GM18511 (cell line): Measurements from ENCODE around the gene NHLRC2.
A peak's percentile ranks its signal among the peaks of the same experiment; 100 is the strongest.

Experiments
- ATAC-seq: cut with Tn5 transposase; IDR thresholded peaks from one replicate; pipeline ENCODE4 v1.9.1; 2021; ENCODE audit warnings: mild to moderate bottlenecking, moderate library complexity; ENCODE audit not compliant: unreplicated experiment

The NHLRC2 gene

DNA sequence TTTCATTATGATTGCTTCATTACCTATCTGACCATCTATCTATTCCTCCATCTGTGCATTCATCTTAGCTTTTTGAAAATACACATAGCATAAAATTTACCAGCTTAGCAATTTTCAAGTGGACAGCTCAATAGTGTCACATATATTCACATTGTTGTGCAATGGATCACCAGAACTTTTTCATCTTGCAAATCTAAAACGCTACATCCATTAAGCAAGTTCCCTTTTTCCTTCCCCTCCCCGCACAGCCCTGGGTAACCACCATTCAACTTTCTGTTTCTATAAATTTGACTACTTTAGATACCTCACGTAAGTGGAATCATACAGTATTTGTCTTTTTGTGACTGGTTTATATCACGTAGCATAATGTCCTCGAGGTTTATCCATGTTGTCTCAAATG lies 111.2 kb downstream of the NHLRC2 start:
- ATAC-seq: peak; percentile 37
